Measurements from ENCODE around the gene VKORC1L1.
"Not testable (repeated sequence)": the region's sequence is repeated elsewhere in the genome, so short reads cannot be mapped to it uniquely, and the experiment has no call there.

DNA sequence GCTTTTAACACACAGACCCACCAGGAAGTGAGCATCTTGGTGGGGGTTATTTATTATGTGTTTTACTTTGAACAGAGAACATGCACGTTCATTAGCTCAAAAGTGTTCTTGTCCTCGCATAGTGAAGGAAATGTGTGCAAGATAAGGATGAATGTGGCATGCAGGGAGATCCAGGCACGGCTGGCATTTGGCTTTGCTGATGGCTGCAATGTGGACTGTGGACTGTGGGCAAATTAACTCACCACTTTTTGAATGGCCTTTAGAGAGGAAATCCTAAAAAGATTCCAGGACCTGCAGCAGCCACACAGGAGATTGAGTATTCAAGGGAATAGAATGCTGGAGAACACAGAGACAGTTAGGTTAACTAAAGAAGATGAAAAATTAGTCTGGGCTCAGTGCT, 6.6 kb upstream of the VKORC1L1 start:
- TF ChIP-seq CTBP1 (IDR thresholded peaks at IDR 0.05; ENCODE audit: borderline replicate concordance); ELF4 (IDR thresholded peaks at IDR 0.05); ZNF384 (IDR thresholded peaks at IDR 0.05); TARDBP (IDR thresholded peaks at IDR 0.05); SUZ12 (IDR thresholded peaks at IDR 0.05); BHLHE40 (IDR thresholded peaks at IDR 0.05; ENCODE audit: borderline replicate concordance); ARNT (IDR thresholded peaks at IDR 0.05); FOXK2 (IDR thresholded peaks at IDR 0.05); HDGF (IDR thresholded peaks at IDR 0.05; ENCODE audit: borderline replicate concordance); FOXA1 (IDR thresholded peaks at IDR 0.05): not testable (repeated sequence)

Data from HEK293T (cell line).